ENCODE data around the gene AJM1. TPM values are rescaled to one million over a fixed set of nuclear protein-coding genes. Genes with fewer than 3 reads are reported as not detected.
"Not testable (repeated sequence)": the region's sequence is repeated elsewhere in the genome, so short reads cannot be mapped to it uniquely, and the experiment has no call there.

Gene AJM1
- total RNA-seq, 1 experiment from 2014 or later: 0.77 TPM

GRCh38 chr9:136876476-136876875 lies 34.2 kb downstream of the AJM1 start:
- Histone ChIP-seq H3K9me3 (replicated peaks) (peaks cover 17% of the 10 kb centered on the region), H3K27me3 (no peaks in the 10 kb centered on the region), H3K4me3 (no peak overlapping the region), H3K4me1 (no peaks in the 10 kb centered on the region), H3K27ac (no peak overlapping the region), H3K36me3 (no peaks in the 10 kb centered on the region)
- no peak for DNase-seq

DNA sequence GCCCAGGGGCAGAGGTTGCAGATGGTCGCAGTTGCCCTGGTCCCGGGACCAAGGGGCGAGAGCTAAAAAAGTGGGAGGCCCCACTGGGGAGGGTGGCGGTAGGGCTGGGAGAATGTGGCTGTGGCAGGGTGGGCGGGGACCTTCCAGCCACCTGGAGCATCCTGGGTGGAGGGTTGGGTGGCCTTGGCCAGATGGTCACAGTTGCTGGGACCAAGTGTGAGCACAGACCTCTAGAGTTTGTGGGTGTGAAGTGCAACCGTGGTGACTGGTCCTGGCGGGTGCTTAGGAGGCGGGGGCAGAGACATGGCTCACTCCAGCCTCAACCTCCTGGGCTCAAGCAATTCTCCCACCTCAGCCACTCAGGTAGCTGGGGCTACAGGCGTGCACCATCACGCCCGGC lies 38.4 kb downstream of the AJM1 start:
- H3K9me3 ChIP-seq (replicated peaks): no peaks in the 10 kb centered on the region
- no peak overlapping the region for H3K4me3 ChIP-seq
- no peak for DNase-seq
- no peaks in the 10 kb centered on the region for H3K27me3 ChIP-seq
- no peaks in the 10 kb centered on the region for H3K36me3 ChIP-seq
- no peak overlapping the region for H3K27ac ChIP-seq
- H3K4me1 ChIP-seq: peaks cover 8% of the 10 kb centered on the region; the same call in 1 of the 2 replicates

DNA sequence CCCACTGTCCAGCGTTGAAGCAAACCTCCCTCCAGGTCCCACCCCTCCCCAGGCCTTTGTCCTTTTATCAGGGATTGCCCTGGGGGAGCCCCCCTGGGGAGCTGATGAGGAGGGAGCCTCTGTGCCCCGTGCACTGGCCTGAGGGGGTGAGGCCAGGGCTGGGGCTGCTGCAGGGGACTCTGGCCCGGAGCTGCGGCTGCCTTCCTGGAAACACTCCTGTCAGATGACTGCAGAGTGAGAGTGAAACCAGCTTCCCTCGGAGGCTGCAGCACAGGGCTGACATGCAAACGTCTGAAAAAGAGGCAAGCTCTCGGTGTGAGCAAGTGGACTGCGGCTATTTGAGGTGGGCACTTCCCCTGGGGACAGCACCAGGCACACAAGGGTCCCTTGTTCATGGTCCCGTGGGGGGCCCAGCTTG lies 39.4 kb downstream of the AJM1 start:
- DNase-seq: peak in 1 of 2 experiments; percentile 40
- H3K4me3 ChIP-seq: no peak overlapping the region

GRCh38 chr9:136882109-136882946 lies 40.0 kb downstream of the AJM1 start:
- Histone ChIP-seq H3K4me1 (peaks cover 8% of the 10 kb centered on the region; the same call in 1 of the 2 replicates), H3K36me3 (no peaks in the 10 kb centered on the region), H3K27me3 (no peaks in the 10 kb centered on the region), H3K9me3 (replicated peaks) (no peaks in the 10 kb centered on the region), H3K4me3 (peak overlapping the region; percentile 30), H3K27ac (no peak overlapping the region)
- DNase-seq: peak; percentile 66 to 68

More for the DNA sequence above, 39.4 kb downstream of the AJM1 start:
- no peak overlapping the region for H3K27ac ChIP-seq
- no peaks in the 10 kb centered on the region for H3K36me3 ChIP-seq
- H3K4me1 ChIP-seq: peaks cover 8% of the 10 kb centered on the region; the same call in 1 of the 2 replicates
- H3K9me3 ChIP-seq (replicated peaks): no peaks in the 10 kb centered on the region
- no peaks in the 10 kb centered on the region for H3K27me3 ChIP-seq

DNA sequence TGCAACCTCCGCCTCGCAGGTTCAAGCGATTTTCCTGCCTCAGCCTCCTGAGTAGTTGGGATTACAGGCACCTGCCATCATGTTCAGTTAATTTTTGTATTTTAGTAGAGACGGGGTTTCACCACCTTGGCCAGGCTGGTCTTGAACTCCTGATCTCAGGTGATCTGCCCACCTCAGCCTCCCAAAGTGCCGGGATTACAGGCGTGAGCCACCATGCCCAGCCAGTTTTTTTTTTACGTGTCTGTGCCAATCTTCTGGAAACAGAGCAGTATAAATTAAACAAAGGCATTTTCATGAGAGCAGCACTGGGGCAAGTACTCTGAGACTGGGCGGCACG lies 40.6 kb downstream of the AJM1 start:
- H3K4me1 ChIP-seq; H3K27ac ChIP-seq; DNase-seq; H3K4me3 ChIP-seq; H3K9me3 ChIP-seq (replicated peaks); H3K36me3 ChIP-seq; H3K27me3 ChIP-seq: not testable (repeated sequence)

GRCh38 chr9:136883670-136884069 lies 41.4 kb downstream of the AJM1 start:
- H3K36me3 ChIP-seq; DNase-seq; H3K27ac ChIP-seq; H3K4me1 ChIP-seq; H3K27me3 ChIP-seq; H3K4me3 ChIP-seq; H3K9me3 ChIP-seq (replicated peaks): not testable (repeated sequence)

- Histone ChIP-seq H3K9me3 (replicated peaks) (no peaks in the 10 kb centered on the region), H3K27me3 (no peaks in the 10 kb centered on the region), H3K36me3 (peaks cover 1% of the 10 kb centered on the region), H3K4me3 (peak within 1 kb of the TSS; percentile 98), H3K27ac (peak within 1 kb of the TSS; percentile 62), H3K4me1 (peaks cover 8% of the 10 kb centered on the region; the same call in 1 of the 2 replicates)
- DNase-seq: peak; percentile 98
These were observed 43.8 kb downstream of the AJM1 start, which contains the start of gene TRAF2 for GRCh38 chr9:136885950-136886578. TRAF2 (plus strand) TSS chr9:136886516; CDS start chr9:136898741, 12,225 bp downstream.

- Histone ChIP-seq H3K27me3 (no peaks in the 10 kb centered on the region), H3K27ac (peak overlapping the region; percentile 62), H3K36me3 (peaks cover 7% of the 10 kb centered on the region), H3K4me3 (peak overlapping the region; percentile 98), H3K4me1 (peaks cover 8% of the 10 kb centered on the region; the same call in 1 of the 2 replicates), H3K9me3 (replicated peaks) (no peaks in the 10 kb centered on the region)
- DNase-seq: peak; percentile 50 to 58
These were observed 44.6 kb downstream of the AJM1 start for GRCh38 chr9:136886610-136887597.

- Histone ChIP-seq H3K4me1 (no peaks in the 10 kb centered on the region), H3K27ac (no peak overlapping the region), H3K9me3 (replicated peaks) (no peaks in the 10 kb centered on the region), H3K36me3 (peaks cover 9% of the 10 kb centered on the region), H3K27me3 (no peaks in the 10 kb centered on the region), H3K4me3 (no peak overlapping the region)
- DNase-seq: no peak
These were observed 46.2 kb downstream of the AJM1 start for GRCh38 chr9:136888454-136888853.

- no peak for DNase-seq
- Histone ChIP-seq H3K4me1 (no peaks in the 10 kb centered on the region), H3K4me3 (no peak overlapping the region), H3K27me3 (no peaks in the 10 kb centered on the region), H3K27ac (no peak overlapping the region), H3K36me3 (peaks cover 9% of the 10 kb centered on the region), H3K9me3 (replicated peaks) (no peaks in the 10 kb centered on the region)
These were observed 47.6 kb downstream of the AJM1 start for GRCh38 chr9:136889858-136890257.

DNA sequence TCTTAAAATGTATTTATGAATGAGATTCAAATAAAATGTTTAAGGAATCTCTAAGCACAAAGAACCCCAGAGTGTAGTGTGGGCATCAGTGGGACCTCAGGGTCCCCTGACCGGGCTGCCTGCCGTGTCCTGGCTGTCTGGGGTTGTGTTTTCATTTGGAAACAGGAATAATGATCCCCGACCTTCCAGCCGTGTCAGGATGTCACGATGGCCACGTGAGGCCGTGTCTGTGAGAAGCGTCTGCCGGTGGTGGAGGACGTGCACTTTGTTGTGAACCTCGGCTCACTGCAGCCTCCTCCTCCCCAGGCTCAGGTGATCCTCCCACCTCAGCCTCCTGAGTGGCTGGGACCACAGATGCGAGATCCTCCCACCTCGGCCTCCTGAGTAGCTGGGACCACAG lies 48.4 kb downstream of the AJM1 start:
- Histone ChIP-seq H3K9me3 (replicated peaks) (no peaks in the 10 kb centered on the region), H3K4me3 (no peak overlapping the region), H3K27me3 (no peaks in the 10 kb centered on the region), H3K36me3 (peaks cover 9% of the 10 kb centered on the region), H3K4me1 (no peaks in the 10 kb centered on the region), H3K27ac (no peak overlapping the region)
- DNase-seq: no peak

Other genes starting within 250 kb of the AJM1 start
- 0.71 and 0.81 TPM in 2 replicates for gene EGFL7, start 179.6 kb upstream of the AJM1 start, total RNA-seq (2014; rRNA removed; shearing (Covaris generic))
- 11.2 and 11.8 TPM in 2 replicates for gene AGPAT2, start 155.0 kb upstream of the AJM1 start, total RNA-seq (2014; rRNA removed; shearing (Covaris generic))
- gene DIPK1B, start 129.9 kb upstream of the AJM1 start, total RNA-seq (2014; rRNA removed; shearing (Covaris generic)): 5.0 and 6.1 TPM in 2 replicates
- 0.10 TPM in 1 of 2 replicates, not detected in the other for gene LCN10, start 99.5 kb upstream of the AJM1 start, total RNA-seq (2014; rRNA removed; shearing (Covaris generic))
- not detected in 2 replicates for gene LCN6, start 94.0 kb upstream of the AJM1 start, total RNA-seq (2014; rRNA removed; shearing (Covaris generic))
- not detected in 2 replicates for gene LCN8, start 84.2 kb upstream of the AJM1 start, total RNA-seq (2014; rRNA removed; shearing (Covaris generic))
- gene LCN15, start 78.0 kb upstream of the AJM1 start, total RNA-seq (2014; rRNA removed; shearing (Covaris generic)): not detected in 2 replicates
- gene TMEM141, start 51.1 kb upstream of the AJM1 start, total RNA-seq (2014; rRNA removed; shearing (Covaris generic)): 17.3 and 26.2 TPM in 2 replicates
- 0.14 TPM in 1 of 2 replicates, not detected in the other for gene CCDC183, start 46.1 kb upstream of the AJM1 start, total RNA-seq (2014; rRNA removed; shearing (Covaris generic))
- 102 and 108 TPM in 2 replicates for gene RABL6, start 34.5 kb upstream of the AJM1 start, total RNA-seq (2014; rRNA removed; shearing (Covaris generic))
- 79.9 and 109 TPM in 2 replicates for gene PHPT1, start 6.9 kb downstream of the AJM1 start, total RNA-seq (2014; rRNA removed; shearing (Covaris generic))
- gene MAMDC4, start 9.9 kb downstream of the AJM1 start, total RNA-seq (2014; rRNA removed; shearing (Covaris generic)): 1.9 and 4.4 TPM in 2 replicates
- 410 and 447 TPM in 2 replicates for gene EDF1, start 23.8 kb downstream of the AJM1 start, total RNA-seq (2014; rRNA removed; shearing (Covaris generic))
- 19.5 and 23.6 TPM in 2 replicates for gene TRAF2, start 44.0 kb downstream of the AJM1 start, total RNA-seq (2014; rRNA removed; shearing (Covaris generic))
- gene FBXW5, start 102.3 kb downstream of the AJM1 start, total RNA-seq (2014; rRNA removed; shearing (Covaris generic)): 37.1 and 40.4 TPM in 2 replicates
- gene C8G, start 102.8 kb downstream of the AJM1 start, total RNA-seq (2014; rRNA removed; shearing (Covaris generic)): not detected in 2 replicates
- gene LCN12, start 109.8 kb downstream of the AJM1 start, total RNA-seq (2014; rRNA removed; shearing (Covaris generic)): not detected in 2 replicates
- gene PTGDS, start 135.0 kb downstream of the AJM1 start, total RNA-seq (2014; rRNA removed; shearing (Covaris generic)): not detected in 2 replicates
- gene LCNL1, start 140.5 kb downstream of the AJM1 start, total RNA-seq (2014; rRNA removed; shearing (Covaris generic)): not detected in 2 replicates
- 25.9 and 27.8 TPM in 2 replicates for gene PAXX, start 149.9 kb downstream of the AJM1 start, total RNA-seq (2014; rRNA removed; shearing (Covaris generic))
- gene CLIC3, start 154.1 kb downstream of the AJM1 start, total RNA-seq (2014; rRNA removed; shearing (Covaris generic)): 0.28 and 0.55 TPM in 2 replicates
- gene ABCA2, start 185.8 kb downstream of the AJM1 start, total RNA-seq (2014; rRNA removed; shearing (Covaris generic)): 4.0 and 4.6 TPM in 2 replicates
- not detected in 2 replicates for gene FUT7, start 189.6 kb downstream of the AJM1 start, total RNA-seq (2014; rRNA removed; shearing (Covaris generic))
- 0.51 and 0.91 TPM in 2 replicates for gene NPDC1, start 203.7 kb downstream of the AJM1 start, total RNA-seq (2014; rRNA removed; shearing (Covaris generic))
- 1.9 and 2.0 TPM in 2 replicates for gene ENTPD2, start 211.6 kb downstream of the AJM1 start, total RNA-seq (2014; rRNA removed; shearing (Covaris generic))
- gene SAPCD2, start 228.1 kb downstream of the AJM1 start, total RNA-seq (2014; rRNA removed; shearing (Covaris generic)): 69.7 and 71.0 TPM in 2 replicates
- gene UAP1L1, start 235.0 kb downstream of the AJM1 start, total RNA-seq (2014; rRNA removed; shearing (Covaris generic)): 12.6 and 13.8 TPM in 2 replicates
- gene MAN1B1, start 244.5 kb downstream of the AJM1 start, total RNA-seq (2014; rRNA removed; shearing (Covaris generic)): 38.4 and 42.6 TPM in 2 replicates

Data from SJCRH30 (cell line).